Activated naive CD4-positive, alpha-beta T cell treated with anti-CD3 and anti-CD28 coated beads, Interleukin-2, amount 50 U/mL, for 24 hours (primary cell): ENCODE measurements around the gene PARP4.
"Not testable (repeated sequence)": the region's sequence is repeated elsewhere in the genome, so short reads cannot be mapped to it uniquely, and the experiment has no call there.

Experiments
- H3K27ac Mint-ChIP-seq: one replicate; pipeline ENCODE4 v1.8.0; 2021; ENCODE audit warnings: mild to moderate bottlenecking, mixed read lengths
- H3K27me3 Mint-ChIP-seq: one replicate; pipeline ENCODE4 v1.8.0; 2021; ENCODE audit warnings: mixed read lengths
- H3K36me3 Mint-ChIP-seq: one replicate; pipeline ENCODE4 v1.8.0; 2021; ENCODE audit warnings: mixed read lengths
- H3K4me1 Mint-ChIP-seq: one replicate; pipeline ENCODE4 v1.8.0; 2021; ENCODE audit warnings: mixed read lengths
- H3K4me3 Mint-ChIP-seq: one replicate; pipeline ENCODE4 v1.8.0; 2021; ENCODE audit warnings: mild to moderate bottlenecking, mixed read lengths
- H3K9me3 Mint-ChIP-seq: one replicate; pipeline ENCODE4 v1.8.0; 2021; ENCODE audit warnings: mixed read lengths

Gene PARP4

DNA sequence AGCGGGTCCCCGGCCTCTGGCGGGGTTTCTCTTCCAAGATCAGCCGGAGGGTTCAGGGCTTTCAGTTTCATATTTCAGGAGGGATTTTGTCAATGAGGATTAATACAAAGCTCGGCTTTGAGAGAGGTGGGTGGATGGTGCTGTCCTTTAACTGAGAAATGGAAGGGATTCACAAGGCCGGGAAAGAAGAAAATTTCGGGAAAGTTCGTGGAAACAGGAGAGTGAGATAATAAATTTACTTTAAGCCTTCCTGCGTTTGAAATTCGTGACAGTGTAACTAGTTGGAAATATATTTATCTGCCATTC is 283 bp upstream of the PARP4 start:
- H3K4me3 Mint-ChIP-seq = peak overlapping the region; percentile 91
- H3K27me3 Mint-ChIP-seq = no peaks in the 10 kb centered on the region
- peak overlapping the region; percentile 93 for H3K27ac Mint-ChIP-seq
- peaks cover under 1% of the 10 kb centered on the region for H3K36me3 Mint-ChIP-seq
- no peaks in the 10 kb centered on the region for H3K9me3 Mint-ChIP-seq
- peaks cover 40% of the 10 kb centered on the region for H3K4me1 Mint-ChIP-seq

GRCh38 chr13:24511816-24512196 is 772 bp downstream of the PARP4 start:
- no peaks in the 10 kb centered on the region for H3K9me3 Mint-ChIP-seq
- no peaks in the 10 kb centered on the region for H3K27me3 Mint-ChIP-seq
- peak overlapping the region; percentile 91 for H3K4me3 Mint-ChIP-seq
- peaks cover 6% of the 10 kb centered on the region for H3K36me3 Mint-ChIP-seq
- H3K27ac Mint-ChIP-seq = peak overlapping the region; percentile 93
- H3K4me1 Mint-ChIP-seq = peaks cover 48% of the 10 kb centered on the region

GRCh38 chr13:24511019-24511815 is 1.4 kb downstream of the PARP4 start:
- Mint-ChIP-seq H3K9me3 (no peaks in the 10 kb centered on the region), H3K4me3 (peak overlapping the region; percentile 91)

GRCh38 chr13:24506698-24507335 is 5.8 kb downstream of the PARP4 start:
- Mint-ChIP-seq H3K27ac (no peak overlapping the region), H3K4me3 (no peak overlapping the region), H3K4me1 (peaks cover 47% of the 10 kb centered on the region), H3K27me3 (no peaks in the 10 kb centered on the region), H3K9me3 (no peaks in the 10 kb centered on the region), H3K36me3 (peaks cover 14% of the 10 kb centered on the region)

More at GRCh38 chr13:24511019-24511815, 1.4 kb downstream of the PARP4 start:
- Mint-ChIP-seq H3K4me1 (peaks cover 48% of the 10 kb centered on the region), H3K27ac (peak overlapping the region; percentile 93), H3K36me3 (peaks cover 6% of the 10 kb centered on the region), H3K27me3 (no peaks in the 10 kb centered on the region)

DNA sequence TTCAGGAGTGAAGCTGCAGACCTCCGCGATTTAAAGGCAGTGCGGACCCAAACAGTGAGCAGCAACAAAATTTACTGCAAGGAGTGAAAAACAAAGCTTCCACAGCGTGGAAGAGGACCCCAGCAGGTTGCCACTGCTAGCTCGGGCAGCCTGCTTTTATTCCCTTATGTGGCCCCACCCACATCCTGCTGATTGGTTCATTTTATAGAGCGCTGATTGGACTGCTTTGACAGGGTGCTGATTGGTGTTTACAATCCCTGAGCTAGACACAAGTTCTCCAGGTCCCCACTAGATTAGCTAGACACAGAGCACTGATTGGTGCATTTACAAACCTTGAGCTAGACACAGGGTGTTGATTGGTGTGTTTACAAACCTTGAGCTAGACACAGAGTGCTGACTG is 6.3 kb downstream of the PARP4 start:
- not testable (repeated sequence) for H3K9me3 Mint-ChIP-seq

GRCh38 chr13:24505756-24506155 is 6.8 kb downstream of the PARP4 start:
- Mint-ChIP-seq H3K27ac (no peak overlapping the region), H3K4me1 (peaks cover 37% of the 10 kb centered on the region), H3K36me3 (peaks cover 16% of the 10 kb centered on the region), H3K4me3 (no peak overlapping the region), H3K27me3 (no peaks in the 10 kb centered on the region), H3K9me3 (no peaks in the 10 kb centered on the region)

More for the DNA sequence above, 6.3 kb downstream of the PARP4 start:
- H3K27me3 Mint-ChIP-seq, H3K27ac Mint-ChIP-seq, H3K4me3 Mint-ChIP-seq: not testable (repeated sequence)
- Mint-ChIP-seq H3K36me3 (peaks cover 15% of the 10 kb centered on the region), H3K4me1 (peaks cover 42% of the 10 kb centered on the region)

GRCh38 chr13:24505256-24505655 is 7.3 kb downstream of the PARP4 start:
- Mint-ChIP-seq H3K4me1 (peaks cover 37% of the 10 kb centered on the region), H3K36me3 (peaks cover 16% of the 10 kb centered on the region), H3K9me3 (no peaks in the 10 kb centered on the region), H3K27me3 (no peaks in the 10 kb centered on the region), H3K4me3 (no peak overlapping the region), H3K27ac (no peak overlapping the region)

DNA sequence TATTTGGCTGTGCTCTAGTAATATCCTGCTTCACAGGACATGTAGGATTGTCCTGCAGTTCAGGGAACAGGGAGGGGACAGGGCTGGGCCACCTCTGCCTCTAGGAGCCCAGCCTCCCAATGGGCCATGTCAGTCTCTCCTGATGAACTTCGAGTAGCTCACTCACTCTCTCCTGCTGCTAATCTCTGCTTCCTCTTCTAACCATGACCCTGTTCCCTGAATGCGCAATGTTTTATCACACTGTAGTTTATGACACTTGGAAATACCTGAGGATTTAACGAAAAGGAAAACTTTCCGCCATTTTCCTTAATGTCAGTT is 9.2 kb downstream of the PARP4 start:
- Mint-ChIP-seq H3K27ac (no peak overlapping the region), H3K36me3 (peaks cover 17% of the 10 kb centered on the region), H3K4me3 (no peak overlapping the region), H3K9me3 (no peaks in the 10 kb centered on the region), H3K4me1 (peaks cover 25% of the 10 kb centered on the region), H3K27me3 (no peaks in the 10 kb centered on the region)

GRCh38 chr13:24502533-24503378 is 9.8 kb downstream of the PARP4 start:
- Mint-ChIP-seq H3K36me3 (peaks cover 16% of the 10 kb centered on the region), H3K4me3 (no peak overlapping the region), H3K9me3 (no peaks in the 10 kb centered on the region), H3K27ac (no peak overlapping the region), H3K4me1 (peaks cover 20% of the 10 kb centered on the region), H3K27me3 (no peaks in the 10 kb centered on the region)

DNA sequence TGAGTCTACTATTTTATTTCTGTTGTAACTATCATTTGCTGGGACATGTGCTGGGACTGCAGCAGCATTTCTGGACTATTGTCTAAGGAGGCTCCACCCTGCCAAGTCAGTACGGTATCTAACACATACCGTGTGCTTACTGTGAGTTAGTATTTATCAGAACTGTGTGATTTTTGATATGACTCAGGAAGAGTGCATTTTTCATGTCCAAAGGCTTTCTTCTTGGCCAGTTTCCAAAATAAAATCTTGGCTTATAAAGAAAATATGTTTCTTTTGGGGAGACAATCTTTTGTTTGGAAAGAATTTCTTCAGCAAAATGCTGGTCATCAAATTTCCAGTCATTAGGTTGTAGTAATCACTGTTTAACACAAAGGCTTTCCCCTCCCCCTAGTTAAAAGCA is 11.6 kb downstream of the PARP4 start:
- H3K27ac Mint-ChIP-seq = no peak overlapping the region
- H3K4me1 Mint-ChIP-seq = peaks cover 13% of the 10 kb centered on the region
- H3K36me3 Mint-ChIP-seq = peaks cover 13% of the 10 kb centered on the region
- H3K9me3 Mint-ChIP-seq = no peaks in the 10 kb centered on the region
- no peaks in the 10 kb centered on the region for H3K27me3 Mint-ChIP-seq
- H3K4me3 Mint-ChIP-seq = no peak overlapping the region

DNA sequence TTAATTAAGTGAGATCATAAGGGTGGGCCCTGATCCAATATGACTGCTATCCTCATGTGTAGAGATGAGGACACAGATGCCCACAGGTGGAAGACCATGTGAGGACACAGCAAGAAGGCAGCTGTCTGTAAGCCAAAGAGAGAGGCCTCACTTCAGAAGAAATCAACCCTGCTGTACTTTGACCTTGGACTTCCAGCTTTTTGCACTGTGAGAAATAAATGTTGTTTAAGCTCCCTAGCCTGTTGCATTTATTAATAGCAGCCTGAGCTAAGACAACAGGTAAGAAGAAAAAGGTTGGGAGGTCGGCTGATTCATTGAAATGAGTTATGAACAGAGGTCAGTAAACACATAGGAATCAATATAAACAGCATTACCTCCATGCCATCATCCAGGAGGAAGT is 14.8 kb downstream of the PARP4 start:
- Mint-ChIP-seq H3K4me3 (no peak overlapping the region), H3K36me3 (peaks cover 23% of the 10 kb centered on the region), H3K9me3 (no peaks in the 10 kb centered on the region), H3K27me3 (no peaks in the 10 kb centered on the region), H3K4me1 (peaks cover 5% of the 10 kb centered on the region), H3K27ac (no peak overlapping the region)

DNA sequence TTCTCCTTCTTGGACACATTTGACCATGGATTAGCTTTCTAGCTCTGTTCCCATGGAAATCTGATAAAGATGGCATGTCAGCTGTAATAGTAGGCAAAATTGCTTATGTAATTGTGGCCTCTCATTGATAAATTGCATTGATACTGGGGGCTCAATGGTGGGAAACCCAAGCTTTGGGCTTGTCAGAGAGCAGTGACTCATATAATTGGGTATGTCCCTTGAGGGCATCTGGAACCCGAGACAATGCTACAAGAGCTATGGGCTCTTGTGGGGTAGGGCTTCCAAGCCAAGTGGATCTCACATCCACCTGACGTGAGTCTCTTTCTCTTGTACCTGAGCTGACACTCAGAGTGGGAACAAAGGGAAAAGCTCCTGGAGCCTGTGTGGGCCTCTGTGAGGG is 16.3 kb downstream of the PARP4 start:
- H3K4me1 Mint-ChIP-seq, H3K27ac Mint-ChIP-seq, H3K4me3 Mint-ChIP-seq, H3K9me3 Mint-ChIP-seq, H3K27me3 Mint-ChIP-seq: not testable (repeated sequence)
- H3K36me3 Mint-ChIP-seq = peaks cover 18% of the 10 kb centered on the region

- Mint-ChIP-seq H3K36me3 (peaks cover 17% of the 10 kb centered on the region), H3K4me3 (no peak overlapping the region), H3K27me3 (no peaks in the 10 kb centered on the region), H3K9me3 (no peaks in the 10 kb centered on the region), H3K4me1 (no peaks in the 10 kb centered on the region), H3K27ac (peak overlapping the region; percentile 30)
Measured at GRCh38 chr13:24495151-24495729, 17.3 kb downstream of the PARP4 start.

- peaks cover 23% of the 10 kb centered on the region for H3K36me3 Mint-ChIP-seq
- H3K27me3 Mint-ChIP-seq = no peaks in the 10 kb centered on the region
- no peaks in the 10 kb centered on the region for H3K9me3 Mint-ChIP-seq
- H3K4me3 Mint-ChIP-seq = no peak overlapping the region
- H3K4me1 Mint-ChIP-seq = no peaks in the 10 kb centered on the region
- H3K27ac Mint-ChIP-seq = no peak overlapping the region
Measured at GRCh38 chr13:24493356-24493755, 19.2 kb downstream of the PARP4 start.

- H3K4me3 Mint-ChIP-seq = no peak overlapping the region
- H3K27me3 Mint-ChIP-seq = no peaks in the 10 kb centered on the region
- no peak overlapping the region for H3K27ac Mint-ChIP-seq
Measured at GRCh38 chr13:24491845-24492244, 20.7 kb downstream of the PARP4 start.

GRCh38 chr13:24489721-24490120 is 22.9 kb downstream of the PARP4 start:
- no peaks in the 10 kb centered on the region for H3K4me1 Mint-ChIP-seq
- no peaks in the 10 kb centered on the region for H3K9me3 Mint-ChIP-seq
- no peak overlapping the region for H3K4me3 Mint-ChIP-seq
- H3K27ac Mint-ChIP-seq = no peak overlapping the region
- no peaks in the 10 kb centered on the region for H3K27me3 Mint-ChIP-seq
- peaks cover 22% of the 10 kb centered on the region for H3K36me3 Mint-ChIP-seq

More at GRCh38 chr13:24491845-24492244, 20.7 kb downstream of the PARP4 start:
- Mint-ChIP-seq H3K4me1 (no peaks in the 10 kb centered on the region), H3K36me3 (peaks cover 24% of the 10 kb centered on the region), H3K9me3 (no peaks in the 10 kb centered on the region)
